ENCODE data around the gene PLEKHA6.

- TF ChIP-seq CTCF (IDR thresholded peaks at IDR 0.05; ENCODE audit: low read length) = no peak
- TF ChIP-seq EZH2 (optimal IDR thresholded peaks at IDR 0.05; ENCODE audit: low read depth, low read length) = no peak
- TF ChIP-seq EZH2phosphoT487 (IDR thresholded peaks at IDR 0.05; ENCODE audit: low read length) = no peak
Observed at GRCh38 chr1:204404629-204405028, 44.9 kb upstream of the PLEKHA6 start.

Data from MM.1S (cell line).